K562 (cell line): ENCODE results near the gene C1orf116. TPM values are rescaled to one million over a fixed set of nuclear protein-coding genes. Genes with fewer than 3 reads are reported as not detected.

ENCODE experiments used
- CBFB ChIP-seq: sonication (generic); formaldehyde crosslinking; IDR thresholded peaks from 2 replicates; pipeline ENCODE4 v1.4.0; 2020; ENCODE audit warnings: mild to moderate bottlenecking, missing genetic modification reagents
- FOXM1 ChIP-seq, 2 experiments: fragments of 450-650 bp in 1 of 2; sonication (generic) in 1 of 2; formaldehyde crosslinking in 1 of 2; IDR thresholded peaks; 2 replicates each; pipeline versions ENCODE4 v1.6.1 to v1.9.0; 2017 to 2022; ENCODE audit warnings: low read depth in 2 of 2, mild to moderate bottlenecking in 2 of 2, missing genetic modification reagents in 1 of 2, moderate library complexity in 1 of 2
- NR3C1 ChIP-seq: sonication (generic); formaldehyde crosslinking; IDR thresholded peaks from 2 replicates; pipeline ENCODE4 v1.8.1; 2022; ENCODE audit warnings: missing genetic modification reagents
- PHF21A ChIP-seq: fragments of 450-650 bp; IDR thresholded peaks from 2 replicates; pipeline ENCODE4 v1.6.1; 2017; ENCODE audit warnings: low read depth, borderline replicate concordance
- U2AF1 ChIP-seq: fragments of 200-400 bp; formaldehyde crosslinking; optimal IDR thresholded peaks from 2 replicates; pipeline ENCODE3; 2017; ENCODE audit warnings: mild to moderate bottlenecking, low read depth, low read length, moderate library complexity
- polyA plus RNA-seq, 8 experiments: library from polyadenylated mRNA; depleted of rRNA in 4 of 8; stranded (reverse) in 5 of 8; unstranded in 3 of 8; fragments of >200 nt; fragmentation: Nextera tagmentation in 2 of 8; fragmentation: Illumina TruSeq in 1 of 8; extraction: Ambion mirVana in 2 of 8; extraction: Trizol in 1 of 8; gene quantifications; 2 replicates each; pipeline versions ENCODE4 v1.2.1 to v1.2.3, GENCODE V29; 2011 to 2014; ENCODE audit warnings: inconsistent platforms in 1 of 8, missing spikeins in 1 of 8
- total RNA-seq, 7 experiments: library from RNA; depleted of rRNA in 6 of 7; stranded (reverse); fragments of >200 nt in 6 of 7; fragmentation: Illumina TruSeq in 2 of 7; extraction: Trizol in 2 of 7; gene quantifications; 2 replicates each; pipeline versions ENCODE4 v1.2.1 to v1.2.3, GENCODE V29; 2011 to 2021; ENCODE audit warnings: low replicate concordance in 1 of 7
- TF ChIP-seq, protein P1 (sequence below): fragments of 250-450 bp; sonication (Bioruptor Pico); IDR thresholded peaks from 2 replicates; pipeline ENCODE4 v1.5.0; 2020; ENCODE audit warnings: mild to moderate bottlenecking
- TF ChIP-seq, protein P2 (sequence below), 2 experiments: fragments of 150-350 bp in 1 of 2; IDR thresholded peaks; 2 replicates each; pipeline ENCODE4 v1.6.1; 2012 to 2016; ENCODE audit warnings: low read depth in 2 of 2, low read length in 2 of 2, mild to moderate bottlenecking in 1 of 2, moderate library complexity in 1 of 2
- TF ChIP-seq, protein P3 (sequence below): sonication (generic); formaldehyde crosslinking; IDR thresholded peaks from 2 replicates; pipeline ENCODE4 v1.8.1; 2023; ENCODE audit warnings: mild to moderate bottlenecking, missing genetic modification reagents
- TF ChIP-seq, protein P4 (sequence below): fragments of 200-800 bp; sonication (Bioruptor generic); IDR thresholded peaks from 2 replicates; pipeline ENCODE4 v1.6.1; 2016; ENCODE audit warnings: missing genetic modification characterization, missing compliant biosample characterization
- TF ChIP-seq, protein P5 (sequence below): fragments of 450-650 bp; formaldehyde crosslinking; IDR thresholded peaks from 2 replicates; pipeline ENCODE4 v1.4.0; 2020; ENCODE audit warnings: mild to moderate bottlenecking, moderate library complexity

The C1orf116 gene
- total and polyA plus RNA-seq, 9 of the 15 experiments (the other 6 are each of a cell fraction or from before 2014, with no cell fraction given): 0.62 to 3.0 (median 0.95) TPM

DNA sequence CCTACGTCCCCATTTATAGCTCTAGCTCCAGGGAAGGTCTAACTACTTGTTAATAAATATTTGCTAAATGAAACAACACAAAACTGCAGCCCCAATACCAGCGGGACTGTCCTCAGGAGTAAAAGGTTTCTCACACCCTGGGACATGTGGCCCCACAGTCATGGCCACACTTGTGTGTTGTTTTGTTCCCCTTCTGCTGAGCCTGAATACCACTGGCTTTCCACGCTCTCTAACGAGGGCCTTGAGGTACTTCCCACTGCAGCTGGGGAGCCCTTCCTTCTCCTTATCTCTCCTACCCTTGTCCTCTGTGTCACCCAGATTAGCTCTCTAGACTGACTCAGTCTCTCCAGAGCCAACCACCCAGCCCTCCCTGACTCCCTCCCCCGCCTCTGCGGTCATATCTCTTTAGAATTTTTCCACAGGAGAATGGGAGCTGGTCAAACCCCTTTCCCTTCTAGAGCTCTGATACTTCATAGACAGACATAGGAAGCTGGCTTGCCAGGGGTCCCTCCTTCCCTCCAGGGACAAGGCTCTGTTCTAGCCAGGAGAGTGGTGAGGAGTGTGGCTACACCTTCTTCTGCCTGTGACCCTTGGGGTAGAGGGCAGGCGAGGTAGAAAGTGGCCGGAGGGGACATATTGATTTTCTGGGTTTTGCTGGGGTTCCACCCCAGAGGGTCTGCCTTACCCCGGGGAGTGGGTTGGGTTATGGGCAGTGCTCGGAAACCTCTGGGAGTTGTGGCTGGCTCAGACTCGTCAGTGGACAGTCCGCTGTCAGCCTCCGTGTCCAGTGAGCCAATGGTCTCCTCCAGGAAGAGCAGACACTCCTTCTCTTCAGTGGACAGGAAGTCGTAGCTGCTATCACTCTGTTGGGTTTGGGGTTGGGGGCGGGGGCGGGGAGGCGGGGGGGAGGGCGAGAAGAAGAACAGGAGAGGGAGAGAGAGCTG is 8.1 kb downstream of the C1orf116 start (continued):
- TF ChIP-seq, protein P1, sequence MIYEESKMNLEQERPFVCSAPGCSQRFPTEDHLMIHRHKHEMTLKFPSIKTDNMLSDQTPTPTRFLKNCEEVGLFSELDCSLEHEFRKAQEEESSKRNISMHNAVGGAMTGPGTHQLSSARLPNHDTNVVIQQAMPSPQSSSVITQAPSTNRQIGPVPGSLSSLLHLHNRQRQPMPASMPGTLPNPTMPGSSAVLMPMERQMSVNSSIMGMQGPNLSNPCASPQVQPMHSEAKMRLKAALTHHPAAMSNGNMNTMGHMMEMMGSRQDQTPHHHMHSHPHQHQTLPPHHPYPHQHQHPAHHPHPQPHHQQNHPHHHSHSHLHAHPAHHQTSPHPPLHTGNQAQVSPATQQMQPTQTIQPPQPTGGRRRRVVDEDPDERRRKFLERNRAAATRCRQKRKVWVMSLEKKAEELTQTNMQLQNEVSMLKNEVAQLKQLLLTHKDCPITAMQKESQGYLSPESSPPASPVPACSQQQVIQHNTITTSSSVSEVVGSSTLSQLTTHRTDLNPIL (CRISPR knock-in tag): peak; percentile 94
- TF ChIP-seq, protein P2, sequence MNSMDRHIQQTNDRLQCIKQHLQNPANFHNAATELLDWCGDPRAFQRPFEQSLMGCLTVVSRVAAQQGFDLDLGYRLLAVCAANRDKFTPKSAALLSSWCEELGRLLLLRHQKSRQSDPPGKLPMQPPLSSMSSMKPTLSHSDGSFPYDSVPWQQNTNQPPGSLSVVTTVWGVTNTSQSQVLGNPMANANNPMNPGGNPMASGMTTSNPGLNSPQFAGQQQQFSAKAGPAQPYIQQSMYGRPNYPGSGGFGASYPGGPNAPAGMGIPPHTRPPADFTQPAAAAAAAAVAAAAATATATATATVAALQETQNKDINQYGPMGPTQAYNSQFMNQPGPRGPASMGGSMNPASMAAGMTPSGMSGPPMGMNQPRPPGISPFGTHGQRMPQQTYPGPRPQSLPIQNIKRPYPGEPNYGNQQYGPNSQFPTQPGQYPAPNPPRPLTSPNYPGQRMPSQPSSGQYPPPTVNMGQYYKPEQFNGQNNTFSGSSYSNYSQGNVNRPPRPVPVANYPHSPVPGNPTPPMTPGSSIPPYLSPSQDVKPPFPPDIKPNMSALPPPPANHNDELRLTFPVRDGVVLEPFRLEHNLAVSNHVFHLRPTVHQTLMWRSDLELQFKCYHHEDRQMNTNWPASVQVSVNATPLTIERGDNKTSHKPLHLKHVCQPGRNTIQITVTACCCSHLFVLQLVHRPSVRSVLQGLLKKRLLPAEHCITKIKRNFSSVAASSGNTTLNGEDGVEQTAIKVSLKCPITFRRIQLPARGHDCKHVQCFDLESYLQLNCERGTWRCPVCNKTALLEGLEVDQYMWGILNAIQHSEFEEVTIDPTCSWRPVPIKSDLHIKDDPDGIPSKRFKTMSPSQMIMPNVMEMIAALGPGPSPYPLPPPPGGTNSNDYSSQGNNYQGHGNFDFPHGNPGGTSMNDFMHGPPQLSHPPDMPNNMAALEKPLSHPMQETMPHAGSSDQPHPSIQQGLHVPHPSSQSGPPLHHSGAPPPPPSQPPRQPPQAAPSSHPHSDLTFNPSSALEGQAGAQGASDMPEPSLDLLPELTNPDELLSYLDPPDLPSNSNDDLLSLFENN (IDR thresholded peaks at IDR 0.05; ENCODE audit: low read depth in 2 of 2, low read length in 2 of 2): peak in 1 of 2 experiments; percentile 98; a peak in 2 of 4 replicates
- TF ChIP-seq, protein P3, sequence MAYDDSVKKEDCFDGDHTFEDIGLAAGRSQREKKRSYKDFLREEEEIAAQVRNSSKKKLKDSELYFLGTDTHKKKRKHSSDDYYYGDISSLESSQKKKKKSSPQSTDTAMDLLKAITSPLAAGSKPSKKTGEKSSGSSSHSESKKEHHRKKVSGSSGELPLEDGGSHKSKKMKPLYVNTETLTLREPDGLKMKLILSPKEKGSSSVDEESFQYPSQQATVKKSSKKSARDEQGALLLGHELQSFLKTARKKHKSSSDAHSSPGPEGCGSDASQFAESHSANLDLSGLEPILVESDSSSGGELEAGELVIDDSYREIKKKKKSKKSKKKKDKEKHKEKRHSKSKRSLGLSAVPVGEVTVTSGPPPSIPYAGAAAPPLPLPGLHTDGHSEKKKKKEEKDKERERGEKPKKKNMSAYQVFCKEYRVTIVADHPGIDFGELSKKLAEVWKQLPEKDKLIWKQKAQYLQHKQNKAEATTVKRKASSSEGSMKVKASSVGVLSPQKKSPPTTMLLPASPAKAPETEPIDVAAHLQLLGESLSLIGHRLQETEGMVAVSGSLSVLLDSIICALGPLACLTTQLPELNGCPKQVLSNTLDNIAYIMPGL (CRISPR knock-in tag): 0 out of 2 replicates have a peak, but pooled peaks have one; percentile 53
- TF ChIP-seq CBFB (CRISPR knock-in tag) (peak; percentile 97), U2AF1 (no peak), FOXM1 (IDR thresholded peaks at IDR 0.05; ENCODE audit: low read depth) (peak; percentile 98), FOXM1 (CRISPR knock-in tag; IDR thresholded peaks at IDR 0.05; ENCODE audit: low read depth) (no peak), PHF21A (peak; percentile 94; the same call in 1 of the 2 replicates), NR3C1 (no peak)
- TF ChIP-seq, protein P4, sequence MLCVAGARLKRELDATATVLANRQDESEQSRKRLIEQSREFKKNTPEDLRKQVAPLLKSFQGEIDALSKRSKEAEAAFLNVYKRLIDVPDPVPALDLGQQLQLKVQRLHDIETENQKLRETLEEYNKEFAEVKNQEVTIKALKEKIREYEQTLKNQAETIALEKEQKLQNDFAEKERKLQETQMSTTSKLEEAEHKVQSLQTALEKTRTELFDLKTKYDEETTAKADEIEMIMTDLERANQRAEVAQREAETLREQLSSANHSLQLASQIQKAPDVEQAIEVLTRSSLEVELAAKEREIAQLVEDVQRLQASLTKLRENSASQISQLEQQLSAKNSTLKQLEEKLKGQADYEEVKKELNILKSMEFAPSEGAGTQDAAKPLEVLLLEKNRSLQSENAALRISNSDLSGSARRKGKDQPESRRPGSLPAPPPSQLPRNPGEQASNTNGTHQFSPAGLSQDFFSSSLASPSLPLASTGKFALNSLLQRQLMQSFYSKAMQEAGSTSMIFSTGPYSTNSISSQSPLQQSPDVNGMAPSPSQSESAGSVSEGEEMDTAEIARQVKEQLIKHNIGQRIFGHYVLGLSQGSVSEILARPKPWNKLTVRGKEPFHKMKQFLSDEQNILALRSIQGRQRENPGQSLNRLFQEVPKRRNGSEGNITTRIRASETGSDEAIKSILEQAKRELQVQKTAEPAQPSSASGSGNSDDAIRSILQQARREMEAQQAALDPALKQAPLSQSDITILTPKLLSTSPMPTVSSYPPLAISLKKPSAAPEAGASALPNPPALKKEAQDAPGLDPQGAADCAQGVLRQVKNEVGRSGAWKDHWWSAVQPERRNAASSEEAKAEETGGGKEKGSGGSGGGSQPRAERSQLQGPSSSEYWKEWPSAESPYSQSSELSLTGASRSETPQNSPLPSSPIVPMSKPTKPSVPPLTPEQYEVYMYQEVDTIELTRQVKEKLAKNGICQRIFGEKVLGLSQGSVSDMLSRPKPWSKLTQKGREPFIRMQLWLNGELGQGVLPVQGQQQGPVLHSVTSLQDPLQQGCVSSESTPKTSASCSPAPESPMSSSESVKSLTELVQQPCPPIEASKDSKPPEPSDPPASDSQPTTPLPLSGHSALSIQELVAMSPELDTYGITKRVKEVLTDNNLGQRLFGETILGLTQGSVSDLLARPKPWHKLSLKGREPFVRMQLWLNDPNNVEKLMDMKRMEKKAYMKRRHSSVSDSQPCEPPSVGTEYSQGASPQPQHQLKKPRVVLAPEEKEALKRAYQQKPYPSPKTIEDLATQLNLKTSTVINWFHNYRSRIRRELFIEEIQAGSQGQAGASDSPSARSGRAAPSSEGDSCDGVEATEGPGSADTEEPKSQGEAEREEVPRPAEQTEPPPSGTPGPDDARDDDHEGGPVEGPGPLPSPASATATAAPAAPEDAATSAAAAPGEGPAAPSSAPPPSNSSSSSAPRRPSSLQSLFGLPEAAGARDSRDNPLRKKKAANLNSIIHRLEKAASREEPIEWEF (CRISPR knock-in tag): peak; percentile 98
- TF ChIP-seq, protein P5, sequence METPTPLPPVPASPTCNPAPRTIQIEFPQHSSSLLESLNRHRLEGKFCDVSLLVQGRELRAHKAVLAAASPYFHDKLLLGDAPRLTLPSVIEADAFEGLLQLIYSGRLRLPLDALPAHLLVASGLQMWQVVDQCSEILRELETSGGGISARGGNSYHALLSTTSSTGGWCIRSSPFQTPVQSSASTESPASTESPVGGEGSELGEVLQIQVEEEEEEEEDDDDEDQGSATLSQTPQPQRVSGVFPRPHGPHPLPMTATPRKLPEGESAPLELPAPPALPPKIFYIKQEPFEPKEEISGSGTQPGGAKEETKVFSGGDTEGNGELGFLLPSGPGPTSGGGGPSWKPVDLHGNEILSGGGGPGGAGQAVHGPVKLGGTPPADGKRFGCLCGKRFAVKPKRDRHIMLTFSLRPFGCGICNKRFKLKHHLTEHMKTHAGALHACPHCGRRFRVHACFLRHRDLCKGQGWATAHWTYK (CRISPR knock-in tag): peak; percentile 99
